Measurements from ENCODE around the gene DBP. TPM values are rescaled to one million over a fixed set of nuclear protein-coding genes. Genes with fewer than 3 reads are reported as not detected.

Gene DBP
- total RNA-seq, 1 donor from 2014 or later: 3.9 TPM

DNA sequence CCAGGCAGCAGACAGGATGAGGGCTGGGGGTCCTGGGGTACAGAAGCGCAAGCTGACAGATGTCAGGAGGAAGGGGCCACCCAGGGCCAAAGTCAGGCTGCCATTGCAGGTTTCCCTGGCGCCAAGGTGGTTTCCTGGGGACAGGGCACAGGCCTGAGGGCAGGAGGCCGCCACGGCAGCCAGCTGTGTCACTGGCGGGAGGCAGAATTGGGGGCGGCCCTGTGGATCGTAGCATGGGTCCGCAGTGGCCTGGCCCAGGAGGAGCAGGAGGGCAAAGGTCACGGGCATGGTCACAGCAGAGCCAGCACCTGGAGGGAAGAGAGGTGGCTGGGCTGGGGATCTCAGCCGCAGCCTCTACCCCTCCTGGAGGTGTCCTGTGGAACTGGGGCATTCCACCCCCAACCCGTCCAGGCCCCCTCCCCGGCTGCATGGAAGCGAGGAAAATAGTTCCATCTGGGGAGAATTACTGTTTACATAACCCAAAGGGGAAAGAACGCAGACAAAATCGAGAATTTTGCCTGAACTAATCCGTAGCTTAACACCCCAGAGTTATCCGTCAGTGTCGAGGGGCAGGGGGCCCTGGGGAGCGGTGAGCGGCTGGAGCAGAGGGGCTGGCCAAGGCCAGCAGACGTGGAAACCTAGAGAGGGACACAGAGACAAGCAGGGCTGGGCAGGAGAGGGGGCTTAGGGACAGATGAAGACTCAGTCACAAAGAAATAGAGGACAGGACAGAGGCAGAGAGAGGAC is 33.7 kb upstream of the DBP start:
- H3K4me1 Mint-ChIP-seq (ENCODE audit: low read depth): peaks cover 7% of the 10 kb centered on the region

DNA sequence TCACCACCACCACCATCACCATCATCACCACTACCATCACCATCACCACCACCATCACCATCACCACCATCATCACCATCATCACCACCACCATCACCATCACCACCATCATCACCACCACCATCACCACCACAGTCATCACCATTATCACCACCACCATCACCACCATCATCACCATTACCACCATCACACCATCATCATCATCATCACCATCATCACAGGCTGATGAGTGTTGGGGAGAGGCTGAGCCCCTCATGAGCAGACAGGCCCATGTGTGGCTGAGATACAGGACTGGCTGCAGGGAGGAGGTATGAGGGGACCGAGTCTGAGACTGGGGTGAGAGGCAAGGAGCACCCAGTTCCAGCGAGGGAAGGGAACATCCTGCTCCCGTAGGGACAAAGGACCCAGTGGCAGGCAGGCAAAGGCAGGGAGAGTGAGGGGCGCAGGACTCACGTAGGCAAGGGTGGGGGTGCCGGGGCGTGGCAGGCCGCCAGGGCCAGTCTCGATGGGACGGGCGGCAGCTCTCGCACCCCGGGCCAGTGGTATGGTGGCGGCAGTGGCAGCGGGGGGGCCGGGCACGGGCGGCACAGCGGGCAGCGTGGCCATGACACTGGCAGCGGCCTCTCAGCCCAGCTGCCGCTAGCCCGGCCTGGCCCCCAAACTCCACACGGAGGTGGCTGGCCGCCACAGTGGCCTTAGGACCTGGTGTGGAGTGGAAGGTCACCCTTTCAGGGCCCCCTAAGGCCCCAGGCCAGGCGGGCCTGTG is 32.9 kb upstream of the DBP start:
- Mint-ChIP-seq H3K27ac (ENCODE audit: unreplicated experiment) (no peak overlapping the region), H3K36me3 (ENCODE audit: low read depth) (no peaks in the 10 kb centered on the region), H3K4me3 (ENCODE audit: unreplicated experiment) (no peak overlapping the region), H3K27me3 (ENCODE audit: low read depth) (no peaks in the 10 kb centered on the region), H3K9me3 (ENCODE audit: low read depth) (no peaks in the 10 kb centered on the region), H3K4me1 (ENCODE audit: low read depth) (peaks cover 2% of the 10 kb centered on the region)
- TF ChIP-seq, protein P1, sequence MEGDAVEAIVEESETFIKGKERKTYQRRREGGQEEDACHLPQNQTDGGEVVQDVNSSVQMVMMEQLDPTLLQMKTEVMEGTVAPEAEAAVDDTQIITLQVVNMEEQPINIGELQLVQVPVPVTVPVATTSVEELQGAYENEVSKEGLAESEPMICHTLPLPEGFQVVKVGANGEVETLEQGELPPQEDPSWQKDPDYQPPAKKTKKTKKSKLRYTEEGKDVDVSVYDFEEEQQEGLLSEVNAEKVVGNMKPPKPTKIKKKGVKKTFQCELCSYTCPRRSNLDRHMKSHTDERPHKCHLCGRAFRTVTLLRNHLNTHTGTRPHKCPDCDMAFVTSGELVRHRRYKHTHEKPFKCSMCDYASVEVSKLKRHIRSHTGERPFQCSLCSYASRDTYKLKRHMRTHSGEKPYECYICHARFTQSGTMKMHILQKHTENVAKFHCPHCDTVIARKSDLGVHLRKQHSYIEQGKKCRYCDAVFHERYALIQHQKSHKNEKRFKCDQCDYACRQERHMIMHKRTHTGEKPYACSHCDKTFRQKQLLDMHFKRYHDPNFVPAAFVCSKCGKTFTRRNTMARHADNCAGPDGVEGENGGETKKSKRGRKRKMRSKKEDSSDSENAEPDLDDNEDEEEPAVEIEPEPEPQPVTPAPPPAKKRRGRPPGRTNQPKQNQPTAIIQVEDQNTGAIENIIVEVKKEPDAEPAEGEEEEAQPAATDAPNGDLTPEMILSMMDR (IDR thresholded peaks at IDR 0.05): no peak
- DNase-seq (ENCODE audit: low spot score): no peak

More for the DNA sequence above, 33.7 kb upstream of the DBP start:
- TF ChIP-seq, protein P1 (IDR thresholded peaks at IDR 0.05): no peak
- H3K4me3 Mint-ChIP-seq (ENCODE audit: unreplicated experiment): no peak overlapping the region
- H3K36me3 Mint-ChIP-seq (ENCODE audit: low read depth): no peaks in the 10 kb centered on the region
- no peaks in the 10 kb centered on the region for H3K27me3 Mint-ChIP-seq (ENCODE audit: low read depth)
- H3K9me3 Mint-ChIP-seq (ENCODE audit: low read depth): no peaks in the 10 kb centered on the region
- no peak overlapping the region for H3K27ac Mint-ChIP-seq (ENCODE audit: unreplicated experiment)
- no peak for DNase-seq (ENCODE audit: low spot score)

DNA sequence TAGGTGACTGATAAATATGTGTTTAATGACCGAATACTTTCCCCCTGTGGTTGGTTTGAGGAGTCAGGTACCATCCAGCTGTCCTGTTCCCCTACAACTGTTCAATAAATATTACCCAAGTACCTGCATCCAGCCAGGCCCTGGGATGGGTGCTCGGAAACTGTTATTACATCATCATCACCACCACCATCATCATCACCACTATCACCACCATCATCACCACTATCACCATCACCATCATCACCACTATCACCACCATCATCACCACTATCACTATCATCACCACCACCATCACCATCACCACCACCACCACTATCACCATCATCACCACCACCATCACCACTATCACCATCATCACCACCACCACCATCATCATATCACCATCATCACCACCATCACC is 31.6 kb upstream of the DBP start:
- TF ChIP-seq, protein P1 (IDR thresholded peaks at IDR 0.05): no peak
- Mint-ChIP-seq H3K27ac (ENCODE audit: unreplicated experiment) (no peak overlapping the region), H3K27me3 (ENCODE audit: low read depth) (no peaks in the 10 kb centered on the region), H3K4me3 (ENCODE audit: unreplicated experiment) (no peak overlapping the region), H3K4me1 (ENCODE audit: low read depth) (no peaks in the 10 kb centered on the region), H3K36me3 (ENCODE audit: low read depth) (no peaks in the 10 kb centered on the region), H3K9me3 (ENCODE audit: low read depth) (no peaks in the 10 kb centered on the region)
- DNase-seq (ENCODE audit: low spot score): no peak

DNA sequence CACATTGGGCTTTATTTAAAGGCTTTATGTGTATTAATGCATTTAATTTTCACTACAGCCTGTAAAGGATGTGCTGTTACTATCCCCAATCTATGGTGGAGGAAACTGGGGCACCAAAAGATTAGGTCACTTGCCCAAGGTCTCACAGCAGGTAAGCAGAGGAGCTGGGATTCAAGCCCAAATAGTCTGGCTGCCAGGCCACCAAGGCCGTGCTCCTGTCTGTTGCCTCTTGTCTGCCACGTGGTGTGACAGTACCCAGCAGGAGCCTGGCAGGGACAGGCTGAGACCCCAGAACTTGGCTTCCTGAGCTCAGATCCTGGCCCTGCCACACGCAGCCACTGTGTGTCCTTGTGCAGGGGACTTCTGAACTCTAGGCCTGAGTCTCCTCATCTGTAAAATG is 31.2 kb upstream of the DBP start:
- Mint-ChIP-seq H3K27ac (ENCODE audit: unreplicated experiment) (no peak overlapping the region), H3K36me3 (ENCODE audit: low read depth) (no peaks in the 10 kb centered on the region), H3K4me1 (ENCODE audit: low read depth) (no peaks in the 10 kb centered on the region), H3K4me3 (ENCODE audit: unreplicated experiment) (no peak overlapping the region), H3K27me3 (ENCODE audit: low read depth) (no peaks in the 10 kb centered on the region), H3K9me3 (ENCODE audit: low read depth) (no peaks in the 10 kb centered on the region)
- no peak for DNase-seq (ENCODE audit: low spot score)
- TF ChIP-seq, protein P1 (IDR thresholded peaks at IDR 0.05): no peak

DNA sequence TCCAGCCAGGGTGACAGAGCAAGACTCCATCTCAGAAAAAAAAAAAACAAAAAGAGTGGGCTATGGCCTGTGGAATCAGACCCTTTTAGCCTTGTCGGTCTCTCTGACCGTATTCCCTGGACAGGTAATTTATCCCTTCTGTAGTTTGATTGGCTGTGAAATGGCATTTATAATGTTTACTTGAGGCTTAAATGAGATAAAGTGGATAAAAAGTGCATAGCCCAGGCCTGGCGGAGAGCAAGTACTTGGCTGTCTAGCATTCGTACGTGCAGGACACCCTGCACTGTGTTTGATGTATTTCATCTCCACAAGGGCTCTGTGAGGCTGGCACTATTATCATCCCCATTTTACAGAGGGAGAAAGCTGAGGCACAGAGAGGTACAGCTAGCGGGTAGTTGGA is 28.6 kb upstream of the DBP start:
- DNase-seq (ENCODE audit: low spot score): no peak

More for the DNA sequence above, 28.6 kb upstream of the DBP start:
- Mint-ChIP-seq H3K36me3 (ENCODE audit: low read depth) (no peaks in the 10 kb centered on the region), H3K27ac (ENCODE audit: unreplicated experiment) (no peak overlapping the region), H3K4me3 (ENCODE audit: unreplicated experiment) (no peak overlapping the region), H3K27me3 (ENCODE audit: low read depth) (no peaks in the 10 kb centered on the region), H3K4me1 (ENCODE audit: low read depth) (peaks cover 3% of the 10 kb centered on the region), H3K9me3 (ENCODE audit: low read depth) (no peaks in the 10 kb centered on the region)
- TF ChIP-seq, protein P1 (IDR thresholded peaks at IDR 0.05): no peak

Measured in chondrocyte (in vitro differentiated cells).